Measurements from ENCODE around the gene MED22. TPM values are rescaled to one million over a fixed set of nuclear protein-coding genes. Genes with fewer than 3 reads are reported as not detected.

MED22 gene
- total and polyA plus RNA-seq, 2 of the 8 experiments (the other 6 are each of a cell fraction or from before 2014, with no cell fraction given): 56.4 to 68.4 TPM

DNA sequence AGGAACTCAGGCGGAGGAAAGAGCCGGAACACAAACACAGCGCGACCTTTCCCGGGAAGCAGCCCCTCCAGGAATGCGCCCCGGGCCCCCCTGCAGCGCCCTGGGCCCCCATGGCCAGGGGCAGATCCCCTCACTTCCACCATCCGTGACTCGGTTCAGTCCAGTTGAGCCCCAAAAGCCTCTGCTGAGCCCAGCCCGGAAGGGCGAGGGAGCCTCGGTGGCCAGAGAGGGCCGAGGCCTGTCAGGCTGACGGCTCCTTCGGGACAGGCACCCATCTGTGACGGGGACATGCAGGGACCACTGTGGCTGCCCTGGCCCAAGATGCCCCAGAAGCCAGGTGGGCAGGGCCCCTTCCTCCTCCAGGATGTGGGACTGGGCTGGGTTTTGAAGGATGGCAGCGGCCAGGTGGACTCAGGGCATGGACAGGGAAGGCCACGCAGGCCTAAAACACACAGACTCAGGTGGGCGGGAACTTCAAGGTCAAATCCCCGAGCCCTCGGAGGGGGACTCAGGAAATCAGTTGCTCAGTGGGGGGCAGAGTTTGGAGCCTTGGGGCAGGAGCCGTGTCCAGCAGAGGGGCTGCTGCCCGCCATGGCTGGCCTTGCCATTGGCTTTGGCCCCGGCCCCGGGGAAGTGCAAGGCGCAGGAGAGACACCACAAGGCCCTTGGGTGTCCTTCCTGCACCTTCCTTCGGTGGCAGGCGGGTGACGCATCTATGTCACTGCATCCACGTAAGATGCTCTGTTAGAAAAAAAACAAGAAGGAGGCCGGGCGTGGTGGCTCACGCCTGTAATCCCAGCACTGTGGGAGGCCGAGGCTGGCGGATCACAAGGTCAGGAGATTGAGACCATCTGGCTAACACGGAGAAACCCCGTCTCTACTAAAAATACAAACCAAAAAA, 43.2 kb downstream of the MED22 start:
- Histone ChIP-seq H2BK5ac (ENCODE audit: low read depth, low read length) (no peak overlapping the region), H2BK15ac (ENCODE audit: low read length) (no peak overlapping the region), H3K56ac (replicated peaks; ENCODE audit: insufficient read length, low read depth, low read length) (no peak overlapping the region), H2AK5ac (ENCODE audit: low read depth, low read length) (no peak overlapping the region), H2BK20ac (ENCODE audit: low read length) (no peak overlapping the region), H4K5ac (ENCODE audit: insufficient read length, low read depth, low read length) (no peak overlapping the region), H2BK12ac (ENCODE audit: low read depth, low read length) (no peak overlapping the region), H3K18ac (ENCODE audit: extremely low read depth, low read length) (no peak overlapping the region), H4K91ac (replicated peaks; ENCODE audit: insufficient read length, low read length) (no peak overlapping the region), H4K8ac (ENCODE audit: extremely low read depth, insufficient read depth, low read length) (no peak overlapping the region), H3K79me2 (ENCODE audit: control insufficient read depth in 1 of 2, insufficient read depth in 2 of 2, low read length in 2 of 2) (no peaks in the 10 kb centered on the region), H3K23me2 (ENCODE audit: low read depth, low read length) (no peaks in the 10 kb centered on the region), H2BK120ac (replicated peaks; ENCODE audit: low read depth, low read length) (no peak overlapping the region), H3K14ac (ENCODE audit: insufficient read length) (no peak overlapping the region), H4K20me1 (replicated peaks in 1 of 2; ENCODE audit: control insufficient read depth in 1 of 2, insufficient read depth in 2 of 2, low read length in 2 of 2) (no peaks in the 10 kb centered on the region), H3K4me3 (ENCODE audit: extremely low read depth in 1 of 4, insufficient read depth in 2 of 4, low read depth in 3 of 4, low read length in 4 of 4) (no peak overlapping the region), H3K23ac (ENCODE audit: insufficient read length) (no peak overlapping the region), H2AFZ (ENCODE audit: low read length) (no peak overlapping the region), H3K4me2 (ENCODE audit: insufficient read depth in 1 of 2, low read depth in 2 of 2, low read length in 2 of 2) (no peak overlapping the region), H3K9ac (replicated peaks in 1 of 4; ENCODE audit: extremely low read depth in 1 of 4, low read depth in 3 of 4, low read length in 3 of 4) (no peak overlapping the region), H3K27me3 (replicated peaks in 1 of 4; ENCODE audit: control insufficient read depth in 3 of 4, extremely low read depth in 1 of 4, insufficient read depth in 3 of 4, low read length in 3 of 4) (no peaks in the 10 kb centered on the region; a peak in 1 of 7 replicates), H3K79me1 (ENCODE audit: low read depth, low read length) (no peaks in the 10 kb centered on the region), H3K9me3 (ENCODE audit: insufficient read depth in 2 of 2, low read depth in 1 of 2, low read length in 1 of 2) (0 out of 4 replicates have a peak, but pooled peaks cover 0 to 5% of the 10 kb centered on the region in 2 experiments), H3K4me1 (replicated peaks in 1 of 4; ENCODE audit: control insufficient read depth in 3 of 4, insufficient read depth in 4 of 4, low read length in 3 of 4) (no peaks in the 10 kb centered on the region), H3K27ac (ENCODE audit: low read depth, low read length) (no peak overlapping the region), H3K4ac (replicated peaks; ENCODE audit: insufficient read length, low read depth, low read length) (no peak overlapping the region), H3K36me3 (ENCODE audit: control insufficient read depth in 2 of 4, insufficient read depth in 4 of 4, low read length in 3 of 4) (no peaks in the 10 kb centered on the region)
- DNase-seq (ENCODE audit: low read depth in 1 of 2, low spot score in 2 of 2) (no peak), FAIRE-seq (no peak)
- CTCF ChIA-PET (ENCODE audit: partially characterized antibody): interaction anchor here (1.4 to 4.0 kb wide), 4 partner anchors 15 to 118 kb away, joined by 4 to 22 read pairs (median 14); no protein-coding TSS in a partner anchor
- POLR2A ChIA-PET (ENCODE audit: partially characterized antibody): interaction anchor here (0.6 to 1.4 kb wide), 2 partner anchors 43 to 91 kb away, joined by 3 to 4 read pairs; partner anchors contain the start of genes MED22 and RPL7A
- WGBS, 2 experiments (ENCODE audit: extremely low coverage in 1 of 2, insufficient coverage in 1 of 2, insufficient read length in 1 of 2, insufficient replicate concordance in 2 of 2, low coverage in 1 of 2, low lambda C conversion rate in 2 of 2, missing lambda C conversion rate in 1 of 2): 88% methylated on average over 25 of the region's 38 CpGs; no CpG with 5 or more reads in 1 of the 2 experiments

Data from H1 (cell line).